ENCODE data around the gene KCMF1.

- no peak for TF ChIP-seq CTCF (IDR thresholded peaks at IDR 0.05; ENCODE audit: insufficient read depth, low read length, poor library complexity, severe bottlenecking)
- TF ChIP-seq EZH2phosphoT487 (conservative IDR thresholded peaks at IDR 0.05; ENCODE audit: low read length) = no peak
These were observed 135.7 kb downstream of the KCMF1 start for GRCh38 chr2:85106489-85107180.
